Measurements from ENCODE around the gene KANSL1. TPM values are rescaled to one million over a fixed set of nuclear protein-coding genes. Genes with fewer than 3 reads are reported as not detected.
A peak's percentile ranks its signal among the peaks of the same experiment; 100 is the strongest.

The KANSL1 gene
- total RNA-seq, 1 donor from 2014 or later, result 129 TPM

DNA sequence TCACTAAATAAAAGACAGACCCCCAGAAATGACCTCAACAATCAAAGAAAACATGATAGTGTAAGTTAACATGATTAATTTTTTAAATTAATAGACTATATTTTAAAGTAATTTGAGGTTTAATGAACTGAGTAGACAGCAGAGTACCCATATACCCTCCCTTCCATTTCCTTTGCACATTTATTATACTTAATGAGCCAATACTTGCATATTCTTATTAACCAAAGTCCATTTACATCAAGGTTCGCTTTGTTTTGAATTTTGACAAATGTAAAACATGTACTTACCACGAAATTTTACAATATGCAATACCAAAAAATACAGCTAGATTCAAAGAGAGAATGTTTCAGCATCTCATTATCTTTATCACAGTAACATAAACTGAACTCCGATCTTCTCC is 72.7 kb downstream of the KANSL1 start:
- H3K9me3 Mint-ChIP-seq, result peaks cover 4% of the 10 kb centered on the region
- peaks cover 60% of the 10 kb centered on the region for H3K4me1 Mint-ChIP-seq (ENCODE audit: unreplicated experiment)
- no peak for DNase-seq (ENCODE audit: extremely low spot score, unreplicated experiment)
- TF ChIP-seq CTCF (conservative IDR thresholded peaks at IDR 0.05), result no peak
- peaks cover 13% of the 10 kb centered on the region for H3K36me3 Mint-ChIP-seq
- no peaks in the 10 kb centered on the region for H3K27me3 Mint-ChIP-seq
- no peak overlapping the region for H3K27ac Mint-ChIP-seq
- H3K4me3 Mint-ChIP-seq, result no peak overlapping the region

DNA sequence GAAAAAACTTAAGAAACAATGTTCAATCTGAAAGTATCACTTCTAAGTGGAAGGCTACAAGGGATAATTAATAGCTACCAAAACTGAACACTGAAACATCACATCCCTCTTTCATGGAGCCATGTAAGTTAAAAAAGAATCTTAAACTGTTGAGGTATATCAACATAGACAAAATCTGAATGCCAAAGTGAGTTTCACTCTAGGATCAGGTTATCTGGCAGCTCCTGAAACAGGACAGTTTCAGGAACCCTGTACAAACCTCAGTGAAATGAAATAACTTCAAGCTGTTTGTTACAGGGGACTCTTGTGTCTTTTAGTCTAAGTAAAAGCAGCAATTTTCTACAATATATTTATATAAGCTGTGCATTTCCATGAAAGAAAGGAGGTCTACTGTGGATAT is 73.2 kb downstream of the KANSL1 start:
- H3K4me3 Mint-ChIP-seq, result no peak overlapping the region
- H3K27me3 Mint-ChIP-seq, result no peaks in the 10 kb centered on the region
- H3K27ac Mint-ChIP-seq, result no peak overlapping the region
- no peak for TF ChIP-seq CTCF (conservative IDR thresholded peaks at IDR 0.05)
- DNase-seq (ENCODE audit: extremely low spot score, unreplicated experiment), result no peak
- H3K9me3 Mint-ChIP-seq, result peaks cover 4% of the 10 kb centered on the region
- peaks cover 64% of the 10 kb centered on the region for H3K4me1 Mint-ChIP-seq (ENCODE audit: unreplicated experiment)
- H3K36me3 Mint-ChIP-seq, result peaks cover 15% of the 10 kb centered on the region

DNA sequence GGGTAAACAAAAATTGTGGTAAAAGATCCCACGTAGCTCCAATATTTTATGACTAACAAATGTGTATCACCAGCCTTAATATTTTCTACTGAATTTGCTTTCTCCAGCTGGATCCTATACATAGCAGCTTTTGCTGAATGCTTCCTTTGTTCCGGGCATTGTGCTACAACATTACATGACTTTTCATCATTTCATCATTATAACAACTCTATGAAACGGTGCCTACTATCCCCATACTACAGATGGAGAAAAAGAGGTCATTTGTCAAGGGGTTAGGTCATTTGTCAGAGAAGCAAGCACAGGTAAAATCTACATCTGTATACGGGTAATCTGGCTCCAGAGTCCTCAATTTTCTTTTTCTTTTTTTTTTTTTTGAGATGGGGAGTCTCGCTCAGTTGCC is 74.3 kb downstream of the KANSL1 start:
- no peak for TF ChIP-seq CTCF (conservative IDR thresholded peaks at IDR 0.05)
- peaks cover 11% of the 10 kb centered on the region for H3K36me3 Mint-ChIP-seq
- peaks cover 58% of the 10 kb centered on the region for H3K4me1 Mint-ChIP-seq (ENCODE audit: unreplicated experiment)
- no peak for DNase-seq (ENCODE audit: extremely low spot score, unreplicated experiment)
- peaks cover 4% of the 10 kb centered on the region for H3K9me3 Mint-ChIP-seq
- H3K4me3 Mint-ChIP-seq, result no peak overlapping the region
- H3K27me3 Mint-ChIP-seq, result no peaks in the 10 kb centered on the region
- peak overlapping the region; percentile 37 for H3K27ac Mint-ChIP-seq

DNA sequence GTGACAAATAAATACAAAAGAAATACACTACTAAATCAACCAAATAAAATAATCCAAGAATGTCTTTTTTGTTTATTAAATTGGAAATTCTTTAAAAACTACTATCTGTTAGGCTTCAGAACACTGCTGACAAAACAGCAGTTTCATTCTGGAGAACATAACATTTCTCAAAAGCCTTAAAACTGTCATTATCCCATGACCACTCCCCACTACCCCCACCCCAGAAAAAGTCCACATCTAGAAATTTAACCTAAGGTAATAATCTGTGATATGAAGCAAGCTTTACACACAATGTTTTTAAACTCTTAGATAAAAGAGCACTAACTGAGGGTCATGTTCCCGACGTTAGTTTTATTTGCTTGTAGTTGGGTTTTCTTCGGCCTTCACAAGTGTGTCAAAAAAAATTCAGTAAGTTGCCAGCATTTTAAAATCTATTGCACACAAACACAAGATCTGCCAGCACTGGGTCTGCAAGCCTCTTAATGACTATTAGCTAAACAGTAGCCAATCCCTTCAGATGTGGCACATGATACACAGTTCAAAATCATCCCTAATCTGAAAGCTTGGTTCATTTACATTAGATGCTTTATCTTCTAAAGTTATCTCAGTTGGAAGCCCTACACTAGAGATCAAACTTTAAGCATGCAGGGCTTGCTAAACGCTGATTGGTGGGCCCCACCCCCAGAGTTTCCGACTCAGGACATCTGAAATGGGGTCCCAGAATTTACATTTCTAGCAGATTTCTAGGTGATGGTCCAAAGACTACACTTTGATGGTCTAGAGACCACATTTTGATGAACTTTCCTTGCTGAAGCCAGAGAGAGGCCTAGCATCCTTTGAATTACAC is 75.2 kb downstream of the KANSL1 start:
- Mint-ChIP-seq H3K4me1 (ENCODE audit: unreplicated experiment) (peaks cover 62% of the 10 kb centered on the region), H3K36me3 (peaks cover 11% of the 10 kb centered on the region), H3K27ac (no peak overlapping the region)

GRCh38 chr17:46117117-46117516 is 76.1 kb downstream of the KANSL1 start:
- peaks cover 4% of the 10 kb centered on the region for H3K9me3 Mint-ChIP-seq
- H3K4me1 Mint-ChIP-seq (ENCODE audit: unreplicated experiment), result peaks cover 59% of the 10 kb centered on the region
- peaks cover 11% of the 10 kb centered on the region for H3K36me3 Mint-ChIP-seq
- no peak for DNase-seq (ENCODE audit: extremely low spot score, unreplicated experiment)
- TF ChIP-seq CTCF (conservative IDR thresholded peaks at IDR 0.05), result no peak
- H3K27me3 Mint-ChIP-seq, result no peaks in the 10 kb centered on the region
- no peak overlapping the region for H3K27ac Mint-ChIP-seq
- no peak overlapping the region for H3K4me3 Mint-ChIP-seq

More for the DNA sequence above, 75.2 kb downstream of the KANSL1 start:
- DNase-seq (ENCODE audit: extremely low spot score, unreplicated experiment), result no peak
- Mint-ChIP-seq H3K9me3 (peaks cover 4% of the 10 kb centered on the region), H3K4me3 (no peak overlapping the region), H3K27me3 (no peaks in the 10 kb centered on the region)
- TF ChIP-seq CTCF (conservative IDR thresholded peaks at IDR 0.05), result no peak
